ENCODE data around the gene RABL2B.

RABL2B gene

GRCh38 chr22:50722048-50722701, 61.3 kb downstream of the RABL2B start:
- DNase-seq = no peak

- DNase-seq = no peak
Observed at GRCh38 chr22:50721257-50721844, 62.1 kb downstream of the RABL2B start.

GRCh38 chr22:50720301-50721256, 62.9 kb downstream of the RABL2B start:
- DNase-seq = no peak

- DNase-seq = no peak
Observed at GRCh38 chr22:50719814-50720300, 63.6 kb downstream of the RABL2B start.

- no peak for DNase-seq
Observed at GRCh38 chr22:50718352-50718709, 65.1 kb downstream of the RABL2B start.

- DNase-seq = no peak
Observed at GRCh38 chr22:50717709-50718351, 65.6 kb downstream of the RABL2B start.
